GM12878 (cell line): ENCODE results near the gene RASAL3. TPM values are rescaled to one million over a fixed set of nuclear protein-coding genes. Genes with fewer than 3 reads are reported as not detected.

Experiments
- ATAC-seq: fragments of 200-7000 bp; cut with Tn5 transposase; 3 replicates; pipeline ENCODE4 v1.9.1; 2020; ENCODE audit warnings: mild to moderate bottlenecking, moderate library complexity
- BruUV-seq: library from RNA; stranded (reverse); fragments of 400-500 nt; replicated peaks from 2 replicates; lab custom pipeline; 2021; lab: Mats Ljungman, UMichigan
- CTCF ChIA-PET: fragments of 300-600 bp; sonication (Branson Sonifier 250); formaldehyde crosslinking; extraction: SDS; loops from one replicate; lab custom pipeline; 2021; ENCODE audit warnings: inconsistent platforms; lab: Yijun Ruan, JAX
- POLR2A ChIA-PET: fragments of 350-600 bp; formaldehyde crosslinking; extraction: SDS; loops from one replicate; lab custom pipeline; 2021; ENCODE audit warnings: inconsistent platforms; lab: Charles Lee
- RAD21 ChIA-PET: fragments of 300-600 bp; sonication (Branson Sonifier 250); formaldehyde crosslinking; loops from one replicate; lab custom pipeline; 2023; ENCODE audit warnings: antibody characterized with exemption; ENCODE audit not compliant: unreplicated experiment; lab: Charles Lee
- SMC1A ChIA-PET: fragments of 300-600 bp; sonication (Branson Sonifier 250); formaldehyde crosslinking; loops from one replicate; lab custom pipeline; 2023; ENCODE audit not compliant: unreplicated experiment, uncharacterized antibody; lab: Charles Lee
- DNase-seq: peaks from one replicate; pipeline ENCODE4 v3.0.0-alpha.2; 2011; ENCODE audit warnings: low read depth, low spot score
- FAIRE-seq: peaks from 3 replicates; lab custom pipeline; 2011; peaks lifted over from hg19 to GRCh38; lab: Jason Lieb, UNC
- H2AFZ ChIP-seq: 2 replicates; pipeline ENCODE4 v1.6.0; 2011; ENCODE audit warnings: low read depth, low read length, control low read depth; ENCODE audit not compliant: control insufficient read depth
- H3K27ac ChIP-seq: 2 replicates; pipeline ENCODE4 v1.5.1; 2011; ENCODE audit warnings: control low read depth; ENCODE audit not compliant: control insufficient read depth, insufficient read depth
- H3K27me3 ChIP-seq, 2 experiments: replicated peaks in 1 of 2; 2 replicates each; pipeline versions ENCODE4 v1.6.0 to v1.6.1; 2011; ENCODE audit warnings: low read length in 1 of 2; ENCODE audit not compliant: control insufficient read depth in 2 of 2, insufficient read depth in 2 of 2
- H3K36me3 ChIP-seq, 2 experiments: 2 replicates each; pipeline ENCODE4 v1.5.1; 2011; ENCODE audit warnings: low read length in 1 of 2; ENCODE audit not compliant: control insufficient read depth in 2 of 2, insufficient read depth in 2 of 2
- H3K4me1 ChIP-seq: 2 replicates; pipeline ENCODE4 v1.6.1; 2011; ENCODE audit warnings: mild to moderate bottlenecking, low read length, moderate library complexity, mixed read lengths; ENCODE audit not compliant: control insufficient read depth, insufficient read depth
- H3K4me2 ChIP-seq: 2 replicates; pipeline ENCODE4 v1.6.0; 2011; ENCODE audit warnings: control low read depth; ENCODE audit not compliant: control insufficient read depth, insufficient read depth
- H3K4me3 ChIP-seq: fragments of 200-600 bp; sonication (generic); 2 replicates; pipeline ENCODE4 v1.5.1; 2016
- H3K79me2 ChIP-seq: 2 replicates; pipeline ENCODE4 v1.6.0; 2011; ENCODE audit warnings: low read length; ENCODE audit not compliant: control insufficient read depth, insufficient read depth
- H3K9ac ChIP-seq: 2 replicates; pipeline ENCODE4 v1.8.0; 2011; ENCODE audit warnings: low read length, control low read depth, mixed read lengths; ENCODE audit not compliant: control insufficient read depth, insufficient read depth
- H3K9me3 ChIP-seq: replicated peaks from 3 replicates; pipeline ENCODE4 v1.5.1; 2011; ENCODE audit warnings: mild to moderate bottlenecking, low read length; ENCODE audit not compliant: control insufficient read depth, insufficient read depth
- H4K20me1 ChIP-seq: 2 replicates; pipeline ENCODE4 v1.6.0; 2011; ENCODE audit not compliant: control insufficient read depth, insufficient read depth
- BHLHE40 ChIP-seq, 2 experiments: fragments of 450-650 bp in 1 of 2; IDR thresholded peaks; 2 replicates each; pipeline ENCODE4 v1.6.1; 2011 to 2017; ENCODE audit warnings: low read depth in 2 of 2, borderline replicate concordance in 1 of 2, improper control_type of control experiment in 1 of 2, low read length in 1 of 2, mild to moderate bottlenecking in 1 of 2
- CHD2 ChIP-seq: IDR thresholded peaks from 2 replicates; pipeline ENCODE4 v1.6.1; 2011; ENCODE audit warnings: low read depth, low read length, improper control_type of control experiment, borderline replicate concordance
- CREM ChIP-seq: IDR thresholded peaks from 2 replicates; pipeline ENCODE4 v1.6.1; 2014; ENCODE audit warnings: antibody characterized with exemption, low read depth
- FOXM1 ChIP-seq: IDR thresholded peaks from 2 replicates; pipeline ENCODE4 v1.6.1; 2012; ENCODE audit warnings: low read depth, mild to moderate bottlenecking, inconsistent platforms, low read length, moderate library complexity
- GABPA ChIP-seq: IDR thresholded peaks from 2 replicates; pipeline ENCODE4 v1.6.1; 2014; ENCODE audit warnings: antibody characterized with exemption, low read depth, mild to moderate bottlenecking, inconsistent platforms
- HDGF ChIP-seq: fragments of 450-650 bp; IDR thresholded peaks from 2 replicates; pipeline ENCODE4 v1.6.1; 2016; ENCODE audit warnings: antibody characterized with exemption
- IRF4 ChIP-seq: IDR thresholded peaks from 2 replicates; pipeline ENCODE4 v1.6.1; 2011; ENCODE audit warnings: low read depth, low read length
- NBN ChIP-seq: fragments of 450-650 bp; IDR thresholded peaks from 2 replicates; pipeline ENCODE4 v1.6.1; 2016
- RAD51 ChIP-seq: fragments of 450-650 bp; IDR thresholded peaks from 2 replicates; pipeline ENCODE4 v1.6.1; 2016; ENCODE audit warnings: moderate library complexity, mild to moderate bottlenecking, inconsistent platforms
- TAF1 ChIP-seq: IDR thresholded peaks from 2 replicates; pipeline ENCODE4 v1.6.1; 2011; ENCODE audit warnings: mild to moderate bottlenecking, low read depth, low read length, borderline replicate concordance
- YY1 ChIP-seq: IDR thresholded peaks from 2 replicates; pipeline ENCODE4 v1.6.1; 2011; ENCODE audit warnings: low read depth, mild to moderate bottlenecking, low read length
- ZNF384 ChIP-seq: IDR thresholded peaks from 2 replicates; pipeline ENCODE4 v1.6.1; 2012; ENCODE audit warnings: low read depth, mild to moderate bottlenecking, low read length, improper control_type of control experiment, borderline replicate concordance
- WGBS: methylation state at CpG from one replicate; pipeline ENCODE4 v1.1.6; 2016; ENCODE audit warnings: low lambda C conversion rate; ENCODE audit not compliant: insufficient replicate concordance, insufficient coverage; ENCODE audit errors: missing lambda C conversion rate; 5-methylcytosine and 5-hydroxymethylcytosine counted together
- in situ Hi-C: fragments of 300-500 bp; cut with MboI; formaldehyde crosslinking; loops from 9 replicates; pipeline ENCODE4 v1.14.3; 2018; ENCODE audit warnings: mixed read lengths
- intact Hi-C: fragments of 100-400 bp; cut with micrococcal nuclease; formaldehyde crosslinking; loops from one replicate; pipeline ENCODE4 v1.14.2; 2022; ENCODE audit not compliant: unreplicated experiment
- polyA plus RNA-seq, 11 experiments: library from polyadenylated mRNA; depleted of rRNA in 4 of 11; unstranded in 6 of 11; stranded (reverse) in 5 of 11; fragments of >200 nt; fragmentation: Nextera tagmentation in 4 of 11; fragmentation: Illumina TruSeq in 1 of 11; extraction: Ambion mirVana in 4 of 11; extraction: Trizol in 1 of 11; gene quantifications; 1 replicate in 1 of 11; 2 replicates in 10 of 11; pipeline versions ENCODE4 v1.2.1 to v1.2.3, GENCODE V29; 2011 to 2016; ENCODE audit warnings: inconsistent platforms in 2 of 11, missing spikeins in 2 of 11, low read depth in 1 of 11
- total RNA-seq, 4 experiments: library from RNA; depleted of rRNA in 3 of 4; stranded (reverse); fragments of >200 nt in 3 of 4; fragmentation: Illumina TruSeq in 1 of 4; extraction: Trizol in 1 of 4; gene quantifications; 2 replicates each; pipeline versions ENCODE4 v1.2.1 to v1.2.3, GENCODE V29; 2013 to 2021
- TF ChIP-seq, protein P1 (sequence below): fragments of 450-650 bp; IDR thresholded peaks from 2 replicates; pipeline ENCODE4 v1.6.1; 2018; ENCODE audit warnings: mild to moderate bottlenecking, low read depth, moderate library complexity; ENCODE audit not compliant: partially characterized antibody
- TF ChIP-seq, protein P2 (sequence below): fragments of 450-650 bp; conservative IDR thresholded peaks from 2 replicates; pipeline ENCODE4 v1.6.1; 2017; ENCODE audit warnings: mild to moderate bottlenecking, moderate library complexity
- TF ChIP-seq, protein P3 (sequence below): fragments of 450-650 bp; IDR thresholded peaks from 2 replicates; pipeline ENCODE4 v1.6.1; 2016; ENCODE audit warnings: mild to moderate bottlenecking

Gene RASAL3
- total and polyA plus RNA-seq, 10 of the 15 experiments (the other 5 are each of a cell fraction or from before 2014, with no cell fraction given) = 1.7 to 81.3 (median 23.2) TPM

DNA sequence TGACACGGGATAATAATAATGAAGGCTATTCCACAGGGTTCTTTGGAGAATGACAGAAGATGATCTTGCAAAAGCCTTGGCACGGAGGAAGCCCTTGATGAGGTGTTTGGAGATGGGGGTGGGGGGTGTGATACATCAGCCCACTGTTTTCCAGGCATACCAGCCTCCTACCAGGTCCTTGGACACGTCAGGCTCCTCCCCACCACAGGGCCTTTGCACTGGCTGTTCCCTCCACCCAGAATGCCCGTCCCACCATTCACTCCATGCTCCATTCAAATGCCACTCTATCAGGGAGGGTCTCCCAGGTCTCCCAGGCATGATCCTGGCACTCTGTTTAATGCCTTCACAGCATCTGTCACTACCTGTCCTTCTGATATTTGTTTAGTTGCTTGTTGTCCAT lies 17.3 kb downstream of the RASAL3 start:
- H4K20me1 ChIP-seq = no peaks in the 10 kb centered on the region
- no peak for FAIRE-seq
- TF ChIP-seq ZNF384 (no peak), IRF4 (no peak), NBN (no peak), BHLHE40 (IDR thresholded peaks at IDR 0.05; ENCODE audit: borderline replicate concordance in 1 of 2, low read depth in 2 of 2, low read length in 1 of 2) (no peak), TAF1 (no peak), FOXM1 (no peak), GABPA (no peak), CREM (no peak), HDGF (no peak), CHD2 (no peak), YY1 (no peak), RAD51 (no peak)
- TF ChIP-seq, protein P1, sequence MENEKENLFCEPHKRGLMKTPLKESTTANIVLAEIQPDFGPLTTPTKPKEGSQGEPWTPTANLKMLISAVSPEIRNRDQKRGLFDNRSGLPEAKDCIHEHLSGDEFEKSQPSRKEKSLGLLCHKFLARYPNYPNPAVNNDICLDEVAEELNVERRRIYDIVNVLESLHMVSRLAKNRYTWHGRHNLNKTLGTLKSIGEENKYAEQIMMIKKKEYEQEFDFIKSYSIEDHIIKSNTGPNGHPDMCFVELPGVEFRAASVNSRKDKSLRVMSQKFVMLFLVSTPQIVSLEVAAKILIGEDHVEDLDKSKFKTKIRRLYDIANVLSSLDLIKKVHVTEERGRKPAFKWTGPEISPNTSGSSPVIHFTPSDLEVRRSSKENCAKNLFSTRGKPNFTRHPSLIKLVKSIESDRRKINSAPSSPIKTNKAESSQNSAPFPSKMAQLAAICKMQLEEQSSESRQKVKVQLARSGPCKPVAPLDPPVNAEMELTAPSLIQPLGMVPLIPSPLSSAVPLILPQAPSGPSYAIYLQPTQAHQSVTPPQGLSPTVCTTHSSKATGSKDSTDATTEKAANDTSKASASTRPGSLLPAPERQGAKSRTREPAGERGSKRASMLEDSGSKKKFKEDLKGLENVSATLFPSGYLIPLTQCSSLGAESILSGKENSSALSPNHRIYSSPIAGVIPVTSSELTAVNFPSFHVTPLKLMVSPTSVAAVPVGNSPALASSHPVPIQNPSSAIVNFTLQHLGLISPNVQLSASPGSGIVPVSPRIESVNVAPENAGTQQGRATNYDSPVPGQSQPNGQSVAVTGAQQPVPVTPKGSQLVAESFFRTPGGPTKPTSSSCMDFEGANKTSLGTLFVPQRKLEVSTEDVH = no peak
- TF ChIP-seq, protein P2, sequence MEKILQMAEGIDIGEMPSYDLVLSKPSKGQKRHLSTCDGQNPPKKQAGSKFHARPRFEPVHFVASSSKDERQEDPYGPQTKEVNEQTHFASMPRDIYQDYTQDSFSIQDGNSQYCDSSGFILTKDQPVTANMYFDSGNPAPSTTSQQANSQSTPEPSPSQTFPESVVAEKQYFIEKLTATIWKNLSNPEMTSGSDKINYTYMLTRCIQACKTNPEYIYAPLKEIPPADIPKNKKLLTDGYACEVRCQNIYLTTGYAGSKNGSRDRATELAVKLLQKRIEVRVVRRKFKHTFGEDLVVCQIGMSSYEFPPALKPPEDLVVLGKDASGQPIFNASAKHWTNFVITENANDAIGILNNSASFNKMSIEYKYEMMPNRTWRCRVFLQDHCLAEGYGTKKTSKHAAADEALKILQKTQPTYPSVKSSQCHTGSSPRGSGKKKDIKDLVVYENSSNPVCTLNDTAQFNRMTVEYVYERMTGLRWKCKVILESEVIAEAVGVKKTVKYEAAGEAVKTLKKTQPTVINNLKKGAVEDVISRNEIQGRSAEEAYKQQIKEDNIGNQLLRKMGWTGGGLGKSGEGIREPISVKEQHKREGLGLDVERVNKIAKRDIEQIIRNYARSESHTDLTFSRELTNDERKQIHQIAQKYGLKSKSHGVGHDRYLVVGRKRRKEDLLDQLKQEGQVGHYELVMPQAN = no peak
- TF ChIP-seq, protein P3, sequence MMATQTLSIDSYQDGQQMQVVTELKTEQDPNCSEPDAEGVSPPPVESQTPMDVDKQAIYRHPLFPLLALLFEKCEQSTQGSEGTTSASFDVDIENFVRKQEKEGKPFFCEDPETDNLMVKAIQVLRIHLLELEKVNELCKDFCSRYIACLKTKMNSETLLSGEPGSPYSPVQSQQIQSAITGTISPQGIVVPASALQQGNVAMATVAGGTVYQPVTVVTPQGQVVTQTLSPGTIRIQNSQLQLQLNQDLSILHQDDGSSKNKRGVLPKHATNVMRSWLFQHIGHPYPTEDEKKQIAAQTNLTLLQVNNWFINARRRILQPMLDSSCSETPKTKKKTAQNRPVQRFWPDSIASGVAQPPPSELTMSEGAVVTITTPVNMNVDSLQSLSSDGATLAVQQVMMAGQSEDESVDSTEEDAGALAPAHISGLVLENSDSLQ = no peak
- H3K9me3 ChIP-seq = no peaks in the 10 kb centered on the region
- 69% methylated on average over 4 of the region's 4 CpGs for WGBS
- H3K4me1 ChIP-seq = peaks cover 7% of the 10 kb centered on the region
- H3K4me3 ChIP-seq = no peak overlapping the region
- no peak overlapping the region for H3K4me2 ChIP-seq
- H3K9ac ChIP-seq = no peak overlapping the region
- SMC1A ChIA-PET = interaction anchor here (1.5 kb wide), 1 partner anchor 16 kb away, joined by 3 read pairs; no protein-coding TSS in a partner anchor
- RAD21 ChIA-PET = no interaction called here
- no peaks in the 10 kb centered on the region for H3K27me3 ChIP-seq
- POLR2A ChIA-PET = interaction anchor here (0.5 to 0.6 kb wide), 2 partner anchors 122 to 274 kb away, joined by 3 read pairs; no protein-coding TSS in a partner anchor
- H3K79me2 ChIP-seq = no peaks in the 10 kb centered on the region
- DNase-seq = no peak
- ATAC-seq = no peak
- BruUV-seq = no TSS peak
- peaks cover 0 to under 1% of the 10 kb centered on the region in 2 experiments; a peak in 2 of 4 replicates for H3K36me3 ChIP-seq
- intact Hi-C loops (no loop called here), in situ Hi-C loops (no loop called here)
- H2AFZ ChIP-seq = no peak overlapping the region
- CTCF ChIA-PET = interaction anchor here (0.7 kb wide), 1 partner anchor 752 kb away, joined by 3 read pairs; no protein-coding TSS in a partner anchor
- no peak overlapping the region for H3K27ac ChIP-seq
